ENCODE measurements around the gene HYPK. TPM values are rescaled to one million over a fixed set of nuclear protein-coding genes. Genes with fewer than 3 reads are reported as not detected.

Gene HYPK
- total RNA-seq = 7.2 and 8.1 TPM in 2 replicates

GRCh38 chr15:43800286-43801141, at the start of gene HYPK:
Gene HYPK (plus strand): TSS chr15:43800599. CDS start chr15:43800623, 24 bp downstream.

GRCh38 chr15:43776718-43777266, 23.6 kb upstream of the HYPK start, which contains the start of gene ELL3:
Gene ELL3 (minus strand): TSS chr15:43776966. CDS start chr15:43776901, 65 bp downstream.

GRCh38 chr15:43791993-43792760, 8.2 kb upstream of the HYPK start, which contains the start of gene SERF2:
Gene SERF2 (plus strand): TSS chr15:43792320. CDS start chr15:43792377, 57 bp downstream.

GRCh38 chr15:43799945-43800285, 484 bp upstream of the HYPK start, which contains the start of gene SERINC4:
Gene SERINC4 (minus strand): TSS chr15:43800220. CDS start chr15:43799986, 234 bp downstream.

GRCh38 chr15:43824302-43825246, 24.2 kb downstream of the HYPK start, which contains the start of gene MFAP1:
Gene MFAP1 (minus strand): TSS chr15:43824690. CDS start chr15:43824569, 121 bp downstream.

GRCh38 chr15:43826508-43827341, 26.3 kb downstream of the HYPK start, which contains the start of gene WDR76:
Gene WDR76 (plus strand): TSS chr15:43827002. CDS start chr15:43827033, 31 bp downstream.

Small RNA genes within 50 kb of the gene (small RNA-seq; reads per million reads assigned to genes)
- not detected for gene MIR1282

Other genes starting within 250 kb of the HYPK start
- 12.5 and 24.8 TPM in 2 replicates for gene PPIP5K1, start 210.4 kb upstream of the HYPK start, total RNA-seq
- not detected in 2 replicates for gene CKMT1B, start 206.6 kb upstream of the HYPK start, total RNA-seq
- gene STRC, start 181.8 kb upstream of the HYPK start, total RNA-seq = 0.73 TPM in 1 of 2 replicates, not detected in the other
- 0.39 and 1.5 TPM in 2 replicates for gene CATSPER2, start 151.8 kb upstream of the HYPK start, total RNA-seq
- not detected in 2 replicates for gene CKMT1A, start 106.7 kb upstream of the HYPK start, total RNA-seq
- 125 and 138 TPM in 2 replicates for gene PDIA3, start 54.2 kb upstream of the HYPK start, total RNA-seq
- gene ELL3, start 23.6 kb upstream of the HYPK start, total RNA-seq = 0.37 and 0.78 TPM in 2 replicates
- gene SERF2, start 8.3 kb upstream of the HYPK start, total RNA-seq = 199 and 334 TPM in 2 replicates
- gene SERINC4, start 379 bp upstream of the HYPK start, total RNA-seq = 0.20 TPM in 1 of 2 replicates, not detected in the other
- gene MFAP1, start 24.1 kb downstream of the HYPK start, total RNA-seq = 17.6 and 18.8 TPM in 2 replicates
- gene WDR76, start 26.4 kb downstream of the HYPK start, total RNA-seq = 15.4 and 31.7 TPM in 2 replicates

Measured in subcutaneous preadipocyte (primary cell).